Muscle of arm (tissue), 14 donors: ENCODE results near the gene ZP3. TPM values are rescaled to one million over a fixed set of nuclear protein-coding genes. Genes with fewer than 3 reads are reported as not detected.
"Not testable (repeated sequence)": the region's sequence is repeated elsewhere in the genome, so short reads cannot be mapped to it uniquely, and the experiment has no call there.

ENCODE experiments used
- DNase-seq: peaks from one replicate; pipeline ENCODE4 v3.0.0-alpha.2; 2013
- long read RNA-seq, 11 donors: transcript quantifications; one replicate each; lab custom pipeline, GENCODE V29; 2026
- polyA plus RNA-seq, 12 donors: library from polyadenylated mRNA; unstranded; fragments of 120-200 nt; gene quantifications; one replicate each; pipeline ENCODE4 v1.2.1, GENCODE V29; 2013; ENCODE audit not compliant: insufficient read length in 12 of 12

The ZP3 gene
- polyA plus RNA-seq = 10 to 100 TPM in 1 of 12 donors, 1 to 10 TPM in 7, under 1 TPM in 2, not detected in 2; 0.33 to 12.4 (median 3.6) TPM
- long read RNA-seq, donor 1 = 0 reads
- long read RNA-seq, donor 2, partial matches to known transcripts = 0 of 1 reads
- long read RNA-seq, donor 2, other reads (novel, unspliced or antisense) = 0 of 1 reads
- long read RNA-seq, donor 3 = 0 reads
- long read RNA-seq, donor 4 = 0 reads
- long read RNA-seq, donor 5 = 0 reads
- long read RNA-seq, donor 6 = 0 reads
- long read RNA-seq, donor 7 = 0 reads
- long read RNA-seq, donor 8 = 0 reads
- long read RNA-seq, donor 9 = 0 reads
- long read RNA-seq, donor 10 = 0 reads
- long read RNA-seq, donor 11, partial matches to known transcripts = 0 of 1 reads
- long read RNA-seq, donor 11, other reads (novel, unspliced or antisense) = 0 of 1 reads

- no peak for DNase-seq
These were observed at the start of gene ZP3 for GRCh38 chr7:76424413-76425111. ZP3 (plus strand) TSS chr7:76424950; CDS start chr7:76424965, 15 bp downstream.

GRCh38 chr7:76375251-76375650 is 49.5 kb upstream of the ZP3 start:
- no peak for DNase-seq

- no peak for DNase-seq
These were observed 47.4 kb upstream of the ZP3 start for GRCh38 chr7:76377186-76377918.

GRCh38 chr7:76380623-76380966 is 44.2 kb upstream of the ZP3 start:
- DNase-seq = no peak

GRCh38 chr7:76381814-76382213 is 42.9 kb upstream of the ZP3 start:
- DNase-seq = no peak

- DNase-seq = no peak
These were observed 41.4 kb upstream of the ZP3 start for GRCh38 chr7:76383089-76383944.

- no peak for DNase-seq
These were observed 38.0 kb upstream of the ZP3 start for GRCh38 chr7:76386691-76387260.

- not testable (repeated sequence) for DNase-seq
These were observed 37.0 kb upstream of the ZP3 start for GRCh38 chr7:76387789-76388188.

GRCh38 chr7:76390092-76390491 is 34.7 kb upstream of the ZP3 start:
- no peak for DNase-seq

- DNase-seq = no peak
These were observed 32.1 kb upstream of the ZP3 start for GRCh38 chr7:76392531-76393115.

GRCh38 chr7:76393116-76394031 is 31.4 kb upstream of the ZP3 start:
- DNase-seq = peak; percentile 94

GRCh38 chr7:76394957-76395356 is 29.8 kb upstream of the ZP3 start:
- no peak for DNase-seq

GRCh38 chr7:76395605-76395964 is 29.2 kb upstream of the ZP3 start:
- not testable (repeated sequence) for DNase-seq

- DNase-seq = no peak
These were observed 28.6 kb upstream of the ZP3 start for GRCh38 chr7:76395965-76396726.

- no peak for DNase-seq
These were observed 27.9 kb upstream of the ZP3 start for GRCh38 chr7:76396864-76397263.

GRCh38 chr7:76397409-76398183 is 27.2 kb upstream of the ZP3 start:
- DNase-seq = peak; percentile 60

- DNase-seq = no peak
These were observed 24.5 kb upstream of the ZP3 start for GRCh38 chr7:76400248-76400647.

- DNase-seq = not testable (repeated sequence)
These were observed 21.7 kb upstream of the ZP3 start for GRCh38 chr7:76403097-76403496.
